SU-DHL-6 (cell line): ENCODE measurements around the gene MAN1B1.

Source experiments
- H2AFZ ChIP-seq: fragments of 200-600 bp; sonication (generic); 2 replicates; pipeline ENCODE4 v1.6.1; 2014; ENCODE audit warnings: low read depth, mild to moderate bottlenecking, moderate library complexity, mixed read lengths, antibody characterized with exemption, low read length; ENCODE audit not compliant: severe bottlenecking
- H3F3A ChIP-seq: fragments of 200-600 bp; shearing (Covaris generic); 2 replicates; pipeline ENCODE4 v1.6.0; 2016; ENCODE audit warnings: antibody characterized with exemption, mild to moderate bottlenecking; ENCODE audit not compliant: insufficient read depth
- H3K27ac ChIP-seq: fragments of 200-600 bp; sonication (generic); 2 replicates; pipeline ENCODE4 v1.5.1; 2016; ENCODE audit warnings: low read depth, mild to moderate bottlenecking, low read length, moderate library complexity, mixed read lengths
- H3K27me3 ChIP-seq: fragments of 200-600 bp; sonication (generic), shearing (Covaris generic); 2 replicates; pipeline ENCODE4 v1.6.0; 2014; ENCODE audit warnings: mild to moderate bottlenecking, low read length
- H3K36me3 ChIP-seq: fragments of 200-600 bp; sonication (generic); 2 replicates; pipeline ENCODE4 v1.6.1; 2014; ENCODE audit warnings: mild to moderate bottlenecking, low read length, mixed read lengths
- H3K4me2 ChIP-seq: fragments of 300-600, 200-600 bp; shearing (Covaris generic), sonication (generic); 2 replicates; pipeline ENCODE4 v1.6.0; 2014; ENCODE audit warnings: low read length, low read depth, mild to moderate bottlenecking; ENCODE audit not compliant: poor library complexity, severe bottlenecking
- H3K4me3 ChIP-seq: fragments of 200-600 bp; sonication (generic); 2 replicates; pipeline ENCODE4 v1.5.1; 2014; ENCODE audit warnings: antibody characterized with exemption, low read length, mild to moderate bottlenecking, mixed read lengths; ENCODE audit not compliant: insufficient read depth, poor library complexity, severe bottlenecking
- H3K79me2 ChIP-seq: fragments of 200-600 bp; sonication (generic); 2 replicates; pipeline ENCODE4 v1.6.1; 2014; ENCODE audit warnings: mild to moderate bottlenecking, low read length, moderate library complexity; ENCODE audit not compliant: insufficient read depth
- H3K9ac ChIP-seq: fragments of 200-600 bp; sonication (generic); 2 replicates; pipeline ENCODE4 v1.7.0; 2014; ENCODE audit warnings: mild to moderate bottlenecking, low read length
- H3K9me2 ChIP-seq: fragments of 200-600 bp; sonication (generic); replicated peaks from 2 replicates; pipeline ENCODE4 v1.6.1; 2014; ENCODE audit warnings: low read length; ENCODE audit not compliant: insufficient read depth
- H3K9me3 ChIP-seq: fragments of 200-600 bp; sonication (generic); 2 replicates; pipeline ENCODE4 v1.6.1; 2014; ENCODE audit warnings: low read length, mixed read lengths; ENCODE audit not compliant: insufficient read depth
- H4K20me1 ChIP-seq: fragments of 200-600 bp; sonication (generic); 2 replicates; pipeline ENCODE4 v1.6.1; 2014; ENCODE audit warnings: low read depth, mild to moderate bottlenecking, antibody characterized with exemption, low read length, moderate library complexity, mixed read lengths
- CTCF ChIP-seq: fragments of 200-600 bp; sonication (generic); IDR thresholded peaks from one replicate; pipeline ENCODE4 v1.5.1; 2017; ENCODE audit warnings: antibody characterized with exemption, mild to moderate bottlenecking, low read length, moderate library complexity; ENCODE audit not compliant: insufficient read depth, poor library complexity, severe bottlenecking
- EZH2phosphoT487 ChIP-seq: fragments of 200-600 bp; sonication (generic), shearing (Covaris generic); conservative IDR thresholded peaks from 2 replicates; pipeline ENCODE4 v1.6.1; 2018; ENCODE audit warnings: mild to moderate bottlenecking, antibody characterized with exemption, low read length, moderate library complexity, mixed read lengths

The MAN1B1 gene

GRCh38 chr9:137086531-137087408, at the start of gene MAN1B1:
Gene MAN1B1 (plus strand): TSS chr9:137086985. CDS start chr9:137087000, 15 bp downstream.
- Histone ChIP-seq H3K36me3 (no peaks in the 10 kb centered on the region), H3K27me3 (no peaks in the 10 kb centered on the region), H3K27ac (peak within 1 kb of the TSS; percentile 71), H3K9ac (peak within 1 kb of the TSS; percentile 90), H3K9me2 (no peaks in the 10 kb centered on the region), H3K4me2 (peak within 1 kb of the TSS; percentile 81), H2AFZ (peak within 1 kb of the TSS; percentile 83), H3K4me3 (peak within 1 kb of the TSS; percentile 83), H3K9me3 (no peaks in the 10 kb centered on the region), H4K20me1 (no peaks in the 10 kb centered on the region), H3F3A (peaks cover 4% of the 10 kb centered on the region), H3K79me2 (no peaks in the 10 kb centered on the region)
- TF ChIP-seq EZH2phosphoT487 (no peak), CTCF (no peak)

GRCh38 chr9:137037035-137037434, 49.8 kb upstream of the MAN1B1 start:
- no peak overlapping the region for H3K27ac ChIP-seq
- H3K79me2 ChIP-seq: no peaks in the 10 kb centered on the region
- no peak for TF ChIP-seq EZH2phosphoT487
- TF ChIP-seq CTCF: no peak
- H3K27me3 ChIP-seq: no peaks in the 10 kb centered on the region
- H3K9me2 ChIP-seq: no peaks in the 10 kb centered on the region
- H3K4me2 ChIP-seq: no peak overlapping the region
- H3K4me3 ChIP-seq: no peak overlapping the region
- no peaks in the 10 kb centered on the region for H3K9me3 ChIP-seq
- H3K9ac ChIP-seq: no peak overlapping the region
- no peaks in the 10 kb centered on the region for H3K36me3 ChIP-seq
- H4K20me1 ChIP-seq: no peaks in the 10 kb centered on the region
- H3F3A ChIP-seq: no peaks in the 10 kb centered on the region
- H2AFZ ChIP-seq: no peak overlapping the region

- no peaks in the 10 kb centered on the region for H3F3A ChIP-seq
- no peaks in the 10 kb centered on the region for H3K9me2 ChIP-seq
- no peak overlapping the region for H3K4me3 ChIP-seq
- H3K79me2 ChIP-seq: no peaks in the 10 kb centered on the region
- no peak overlapping the region for H2AFZ ChIP-seq
- H4K20me1 ChIP-seq: no peaks in the 10 kb centered on the region
- TF ChIP-seq EZH2phosphoT487 (no peak), CTCF (no peak)
- H3K36me3 ChIP-seq: no peaks in the 10 kb centered on the region
- H3K27ac ChIP-seq: no peak overlapping the region
- H3K4me2 ChIP-seq: no peak overlapping the region
- H3K9me3 ChIP-seq: no peaks in the 10 kb centered on the region
- H3K9ac ChIP-seq: no peak overlapping the region
- no peaks in the 10 kb centered on the region for H3K27me3 ChIP-seq
Measured at GRCh38 chr9:137037483-137037882, 49.3 kb upstream of the MAN1B1 start.
